GM10266 (cell line): ENCODE results near the gene MVD.

ENCODE experiments used
- DNase-seq: peaks from one replicate; pipeline ENCODE4 v3.0.0; 2012; ENCODE audit errors: extremely low spot score
- CTCF ChIP-seq: IDR thresholded peaks from 2 replicates; pipeline ENCODE4 v1.5.1; 2012; ENCODE audit warnings: mild to moderate bottlenecking, low read depth; ENCODE audit not compliant: control insufficient read depth, insufficient read depth; ENCODE audit errors: missing control alignments

MVD gene

DNA sequence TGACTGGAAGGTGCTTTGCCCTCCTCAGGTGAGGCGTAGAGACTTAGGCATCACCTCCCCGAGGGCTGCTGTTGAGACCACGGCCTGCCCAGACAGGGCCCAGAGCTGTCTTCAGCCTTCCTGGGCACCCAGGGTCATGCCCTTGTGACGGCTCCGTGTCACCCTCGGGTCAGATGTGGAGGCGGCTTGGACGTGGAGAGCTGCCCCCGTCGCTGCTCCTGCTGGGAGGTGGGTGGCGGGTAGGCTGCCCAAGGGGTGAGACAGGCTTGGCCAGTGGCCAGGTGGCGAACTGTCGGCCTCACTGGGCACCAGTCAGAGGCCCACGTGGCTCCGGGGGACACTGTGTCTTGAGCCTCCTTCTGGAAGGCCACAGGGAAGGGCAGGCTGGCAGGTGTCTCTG lies 32.3 kb upstream of the MVD start:
- no peak for DNase-seq
- TF ChIP-seq CTCF: no peak

DNA sequence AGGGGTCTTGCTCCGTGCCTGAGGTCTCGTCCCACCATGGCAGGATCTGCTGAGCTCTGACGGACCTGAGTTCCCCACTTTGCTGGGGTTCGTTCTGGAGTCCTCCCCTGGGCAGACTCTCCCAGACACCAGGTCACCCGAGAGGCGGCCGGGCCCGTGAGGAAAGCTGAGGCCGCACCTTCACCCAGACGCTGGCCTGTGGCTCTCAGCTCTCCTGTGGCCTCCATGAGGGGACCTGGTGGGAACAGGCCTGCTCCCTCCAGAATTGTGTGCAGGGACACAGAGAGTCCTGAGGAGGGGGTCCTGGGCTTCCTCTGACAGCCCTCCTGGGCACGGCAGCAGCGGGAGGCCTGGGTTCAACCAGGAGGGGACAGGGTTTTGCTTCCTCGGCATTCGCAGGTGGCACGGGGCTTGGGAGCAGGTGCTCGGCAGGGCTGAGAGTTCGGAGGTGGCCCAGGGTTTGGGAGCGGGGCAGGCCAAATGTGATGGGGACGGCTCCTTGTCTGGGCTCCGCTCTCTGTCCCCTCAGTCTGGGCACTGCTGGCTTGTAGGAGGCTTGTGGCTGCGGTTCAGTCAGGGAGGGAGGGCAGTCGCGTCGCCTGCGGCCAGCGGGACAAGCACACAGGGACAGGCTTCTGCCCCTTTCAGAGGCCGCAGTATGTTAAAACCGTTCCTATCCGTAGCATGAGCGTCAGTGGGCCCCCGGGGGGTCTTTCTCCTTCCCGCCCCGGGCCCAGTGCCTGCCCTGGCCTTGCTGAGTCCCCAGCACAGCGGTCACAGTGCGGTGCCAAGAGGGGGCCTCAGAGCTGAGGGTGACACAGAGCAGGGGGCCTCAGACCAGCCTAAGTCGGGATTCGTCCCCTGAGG lies 31.6 kb upstream of the MVD start:
- TF ChIP-seq CTCF: no peak
- DNase-seq: no peak

- no peak for DNase-seq
- no peak for TF ChIP-seq CTCF
Measured at GRCh38 chr16:88693420-88694177, 30.7 kb upstream of the MVD start.

DNA sequence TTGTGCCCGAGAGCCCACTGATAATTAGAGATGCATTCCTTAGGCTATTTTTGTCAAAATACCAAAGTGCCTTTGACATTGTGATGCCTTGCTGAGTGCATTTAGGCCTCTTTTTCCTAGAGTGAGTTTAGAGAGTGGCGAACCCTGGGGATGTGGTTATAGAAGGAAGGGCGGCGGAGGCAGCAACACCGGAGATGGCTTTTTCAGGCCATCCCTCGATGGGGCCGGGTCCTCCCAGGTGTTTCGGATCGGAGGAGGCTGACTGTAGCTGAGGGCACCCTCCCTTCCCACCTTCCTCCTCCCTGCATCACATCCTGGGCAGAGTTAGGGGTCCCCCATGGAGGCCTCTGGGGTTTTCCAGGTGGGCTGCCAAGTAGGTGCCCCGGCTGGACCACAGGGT lies 30.0 kb upstream of the MVD start:
- no peak for DNase-seq
- no peak for TF ChIP-seq CTCF

GRCh38 chr16:88691924-88692560 lies 29.2 kb upstream of the MVD start:
- no peak for DNase-seq
- TF ChIP-seq CTCF: no peak

- DNase-seq: no peak
- no peak for TF ChIP-seq CTCF
Measured at GRCh38 chr16:88691129-88691813, 28.4 kb upstream of the MVD start.
